ENCODE results near the gene DNAJC8. TPM values are rescaled to one million over a fixed set of nuclear protein-coding genes. Genes with fewer than 3 reads are reported as not detected.

DNAJC8 gene
- total RNA-seq, 2 experiments from 2014 or later = 103 to 108 TPM

DNA sequence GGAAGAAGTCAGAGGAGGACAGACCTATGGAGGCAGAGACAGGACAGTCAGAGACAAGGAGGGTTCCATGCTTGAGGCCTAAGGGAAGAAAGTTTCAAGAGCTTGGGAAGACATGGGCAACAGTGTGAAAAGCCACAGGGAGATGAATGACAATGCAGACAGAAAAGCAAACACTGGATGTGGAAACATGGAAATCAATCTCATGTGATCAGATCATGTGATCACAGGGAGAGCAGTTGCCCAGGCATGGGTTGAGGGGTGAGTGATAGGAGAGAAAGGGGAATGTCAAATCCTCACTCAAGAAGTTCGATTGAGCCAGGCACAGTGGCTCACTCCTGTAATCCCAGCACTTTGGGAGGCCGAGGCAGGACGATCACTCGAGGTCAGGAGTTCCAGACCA is 73.6 kb downstream of the DNAJC8 start:
- POLR2A ChIA-PET = no interaction called here
- CTCF ChIA-PET = no interaction called here

DNA sequence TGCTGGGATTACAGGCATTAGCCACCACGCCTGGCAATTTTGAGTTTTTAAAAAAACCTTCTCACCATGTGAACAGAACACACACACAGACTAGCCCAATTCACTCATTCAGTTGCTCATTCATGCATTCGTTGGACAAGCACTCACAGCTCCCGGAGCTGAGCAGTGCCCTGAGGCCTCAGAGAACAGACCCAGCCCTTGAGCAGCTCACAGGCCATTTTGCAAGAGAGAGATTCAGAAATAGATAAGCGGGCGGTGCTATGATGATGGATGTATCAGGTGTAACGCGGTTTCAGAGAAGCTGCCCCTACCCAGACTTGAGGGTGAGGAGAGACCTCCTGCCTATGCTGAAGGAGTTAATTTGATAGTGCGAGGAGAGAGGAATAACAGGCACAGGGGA is 74.9 kb downstream of the DNAJC8 start:
- ChIA-PET POLR2A (no interaction called here), CTCF (no interaction called here)

DNA sequence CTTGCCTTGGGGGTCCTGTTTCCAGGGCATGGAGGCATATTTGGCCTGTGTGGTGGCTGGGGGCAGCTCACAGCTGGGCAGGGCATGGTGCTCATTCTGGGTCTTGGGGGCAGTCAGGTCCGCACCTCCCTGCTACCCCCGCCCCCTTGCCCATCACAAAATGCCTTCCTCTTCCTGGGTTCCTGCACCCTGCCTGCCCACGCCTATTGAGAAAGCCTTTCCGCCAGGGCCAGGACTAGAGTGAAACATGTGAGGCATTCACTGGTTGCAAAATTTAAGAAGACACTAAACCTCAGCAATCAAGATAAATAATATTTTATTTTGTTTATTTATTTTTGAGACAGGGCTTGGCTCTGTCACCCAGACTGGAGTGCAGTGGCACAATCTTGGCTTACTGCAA is 76.0 kb downstream of the DNAJC8 start:
- ChIA-PET CTCF (no interaction called here), POLR2A (no interaction called here)

DNA sequence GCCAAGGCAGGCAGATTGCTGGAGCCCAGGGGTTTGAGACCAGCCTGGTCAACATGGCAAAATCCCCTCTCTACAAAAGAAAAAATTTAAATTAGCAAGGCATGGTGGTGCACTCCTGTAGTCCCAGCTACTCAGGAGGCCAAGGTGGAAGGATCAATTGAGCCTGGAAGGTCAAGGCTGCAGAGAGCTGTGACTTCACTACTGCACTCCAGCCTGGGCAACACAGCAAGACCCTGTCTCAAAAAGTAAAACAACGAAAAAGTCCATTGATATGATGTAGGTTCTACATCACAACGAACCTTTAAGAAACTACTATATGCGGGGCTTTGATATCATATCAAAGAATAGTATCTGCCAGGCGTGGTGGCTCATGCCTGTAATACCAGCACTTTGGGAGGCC is 77.2 kb downstream of the DNAJC8 start:
- POLR2A ChIA-PET = no interaction called here

DNA sequence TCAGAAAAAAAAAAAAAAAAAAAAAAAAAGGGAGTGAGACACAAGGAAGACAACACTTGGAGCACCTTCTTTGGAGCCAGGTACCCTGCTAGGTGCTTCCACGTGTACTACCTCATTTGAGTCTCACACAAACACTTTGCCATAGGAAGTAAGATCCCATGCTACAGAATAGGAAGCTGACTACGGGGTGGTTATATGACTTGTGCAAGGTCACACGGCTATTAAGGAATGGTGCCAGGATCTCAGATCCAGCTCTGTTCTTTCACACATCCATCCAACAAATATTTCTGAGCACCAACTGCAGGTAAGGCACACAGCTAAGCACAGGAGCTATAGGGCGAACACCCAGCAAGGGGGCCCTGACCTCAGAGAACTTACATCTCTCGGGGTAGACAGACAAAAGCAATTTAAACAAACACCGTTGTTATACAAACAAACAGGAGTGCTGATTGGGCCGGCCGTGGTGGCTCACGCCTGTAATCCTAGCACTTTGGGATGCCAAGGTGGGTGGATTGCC is 78.7 kb downstream of the DNAJC8 start:
- POLR2A ChIA-PET = no interaction called here
- CTCF ChIA-PET = interaction anchor here (0.6 to 1.3 kb wide), 3 partner anchors 15 to 1052 kb away, joined by 3 read pairs; no protein-coding TSS in a partner anchor

More for the DNA sequence above, 77.2 kb downstream of the DNAJC8 start:
- CTCF ChIA-PET = no interaction called here

Other genes starting within 250 kb of the DNAJC8 start
- gene EYA3, start 144.4 kb downstream of the DNAJC8 start, total RNA-seq = 10 to 100 TPM; 37.5 to 39.6 TPM
- gene PTAFR, start 56.3 kb downstream of the DNAJC8 start, total RNA-seq = under 1 TPM; 0.21 to 0.32 TPM
- gene ATP5IF1, start 3.1 kb upstream of the DNAJC8 start, total RNA-seq = 100 to 1,000 TPM; 147 to 149 TPM
- 10 to 100 TPM; 22.8 to 23.3 TPM for gene SESN2, start 26.5 kb upstream of the DNAJC8 start, total RNA-seq
- 10 to 100 TPM; 17.7 to 21.0 TPM for gene MED18, start 96.0 kb upstream of the DNAJC8 start, total RNA-seq
- gene PHACTR4, start 136.7 kb upstream of the DNAJC8 start, total RNA-seq = 10 to 100 TPM; 23.0 to 24.3 TPM